GM12878 (cell line): ENCODE data around the gene MYO15A. TPM values are rescaled to one million over a fixed set of nuclear protein-coding genes. Genes with fewer than 3 reads are reported as not detected.

Experiments
- ATAC-seq: fragments of 200-7000 bp; cut with Tn5 transposase; 3 replicates; pipeline ENCODE4 v1.9.1; 2020; ENCODE audit warnings: mild to moderate bottlenecking, moderate library complexity
- BruUV-seq: library from RNA; stranded (reverse); fragments of 400-500 nt; replicated peaks from 2 replicates; lab custom pipeline; 2021; lab: Mats Ljungman, UMichigan
- CTCF ChIA-PET: fragments of 300-600 bp; sonication (Branson Sonifier 250); formaldehyde crosslinking; extraction: SDS; loops from one replicate; lab custom pipeline; 2021; ENCODE audit warnings: inconsistent platforms; lab: Yijun Ruan, JAX
- POLR2A ChIA-PET: fragments of 350-600 bp; formaldehyde crosslinking; extraction: SDS; loops from one replicate; lab custom pipeline; 2021; ENCODE audit warnings: inconsistent platforms; lab: Charles Lee
- RAD21 ChIA-PET: fragments of 300-600 bp; sonication (Branson Sonifier 250); formaldehyde crosslinking; loops from one replicate; lab custom pipeline; 2023; ENCODE audit warnings: antibody characterized with exemption; ENCODE audit not compliant: unreplicated experiment; lab: Charles Lee
- SMC1A ChIA-PET: fragments of 300-600 bp; sonication (Branson Sonifier 250); formaldehyde crosslinking; loops from one replicate; lab custom pipeline; 2023; ENCODE audit not compliant: unreplicated experiment, uncharacterized antibody; lab: Charles Lee
- DNase-seq: peaks from one replicate; pipeline ENCODE4 v3.0.0-alpha.2; 2011; ENCODE audit warnings: low read depth, low spot score
- FAIRE-seq: peaks from 3 replicates; lab custom pipeline; 2011; peaks lifted over from hg19 to GRCh38; lab: Jason Lieb, UNC
- H2AFZ ChIP-seq: 2 replicates; pipeline ENCODE4 v1.6.0; 2011; ENCODE audit warnings: low read depth, low read length, control low read depth; ENCODE audit not compliant: control insufficient read depth
- H3K27ac ChIP-seq: 2 replicates; pipeline ENCODE4 v1.5.1; 2011; ENCODE audit warnings: control low read depth; ENCODE audit not compliant: control insufficient read depth, insufficient read depth
- H3K27me3 ChIP-seq, 2 experiments: replicated peaks in 1 of 2; 2 replicates each; pipeline versions ENCODE4 v1.6.0 to v1.6.1; 2011; ENCODE audit warnings: low read length in 1 of 2; ENCODE audit not compliant: control insufficient read depth in 2 of 2, insufficient read depth in 2 of 2
- H3K36me3 ChIP-seq, 2 experiments: 2 replicates each; pipeline ENCODE4 v1.5.1; 2011; ENCODE audit warnings: low read length in 1 of 2; ENCODE audit not compliant: control insufficient read depth in 2 of 2, insufficient read depth in 2 of 2
- H3K4me1 ChIP-seq: 2 replicates; pipeline ENCODE4 v1.6.1; 2011; ENCODE audit warnings: mild to moderate bottlenecking, low read length, moderate library complexity, mixed read lengths; ENCODE audit not compliant: control insufficient read depth, insufficient read depth
- H3K4me2 ChIP-seq: 2 replicates; pipeline ENCODE4 v1.6.0; 2011; ENCODE audit warnings: control low read depth; ENCODE audit not compliant: control insufficient read depth, insufficient read depth
- H3K4me3 ChIP-seq: fragments of 200-600 bp; sonication (generic); 2 replicates; pipeline ENCODE4 v1.5.1; 2016
- H3K79me2 ChIP-seq: 2 replicates; pipeline ENCODE4 v1.6.0; 2011; ENCODE audit warnings: low read length; ENCODE audit not compliant: control insufficient read depth, insufficient read depth
- H3K9ac ChIP-seq: 2 replicates; pipeline ENCODE4 v1.8.0; 2011; ENCODE audit warnings: low read length, control low read depth, mixed read lengths; ENCODE audit not compliant: control insufficient read depth, insufficient read depth
- H3K9me3 ChIP-seq: replicated peaks from 3 replicates; pipeline ENCODE4 v1.5.1; 2011; ENCODE audit warnings: mild to moderate bottlenecking, low read length; ENCODE audit not compliant: control insufficient read depth, insufficient read depth
- H4K20me1 ChIP-seq: 2 replicates; pipeline ENCODE4 v1.6.0; 2011; ENCODE audit not compliant: control insufficient read depth, insufficient read depth
- BHLHE40 ChIP-seq, 2 experiments: fragments of 450-650 bp in 1 of 2; IDR thresholded peaks; 2 replicates each; pipeline ENCODE4 v1.6.1; 2011 to 2017; ENCODE audit warnings: low read depth in 2 of 2, borderline replicate concordance in 1 of 2, improper control_type of control experiment in 1 of 2, low read length in 1 of 2, mild to moderate bottlenecking in 1 of 2
- ETV6 ChIP-seq, 2 experiments: fragments of 450-650 bp in 1 of 2; IDR thresholded peaks in 1 of 2; conservative IDR thresholded peaks in 1 of 2; 2 replicates each; pipeline ENCODE4 v1.6.1; 2014; ENCODE audit warnings: antibody characterized with exemption in 1 of 2, borderline replicate concordance in 1 of 2, low read depth in 1 of 2, mild to moderate bottlenecking in 1 of 2, moderate library complexity in 1 of 2
- HDAC6 ChIP-seq: fragments of 200-600 bp; sonication (generic); IDR thresholded peaks from one replicate; pipeline ENCODE4 v1.8.0; 2017; ENCODE audit warnings: antibody characterized with exemption; ENCODE audit not compliant: unreplicated experiment
- KAT2A ChIP-seq: conservative IDR thresholded peaks from 2 replicates; pipeline ENCODE4 v1.6.1; 2011; ENCODE audit warnings: low read depth, low read length; ENCODE audit not compliant: control insufficient read depth
- NFIC ChIP-seq: IDR thresholded peaks from 2 replicates; pipeline ENCODE4 v1.6.1; 2012; ENCODE audit warnings: low read depth, mild to moderate bottlenecking, inconsistent platforms, low read length, moderate library complexity
- NR2C1 ChIP-seq: fragments of 450-650 bp; IDR thresholded peaks from 2 replicates; pipeline ENCODE4 v1.6.1; 2017; ENCODE audit warnings: antibody characterized with exemption, mild to moderate bottlenecking, moderate library complexity
- PML ChIP-seq: IDR thresholded peaks from 2 replicates; pipeline ENCODE4 v1.6.1; 2012; ENCODE audit warnings: low read length, inconsistent platforms
- RELA ChIP-seq: fragments of 450-650 bp; IDR thresholded peaks from 2 replicates; pipeline ENCODE4 v1.8.0; 2014; ENCODE audit warnings: borderline replicate concordance; ENCODE audit not compliant: partially characterized antibody
- ZBTB33 ChIP-seq: fragments of 450-650 bp; IDR thresholded peaks from 2 replicates; pipeline ENCODE4 v1.6.1; 2017; ENCODE audit warnings: mild to moderate bottlenecking
- ZNF24 ChIP-seq: fragments of 450-650 bp; IDR thresholded peaks from 2 replicates; pipeline ENCODE4 v1.6.1; 2017; ENCODE audit warnings: antibody characterized with exemption, mild to moderate bottlenecking
- ZSCAN29 ChIP-seq: fragments of 450-650 bp; IDR thresholded peaks from 2 replicates; pipeline ENCODE4 v1.6.1; 2017; ENCODE audit warnings: mild to moderate bottlenecking, moderate library complexity
- in situ Hi-C: fragments of 300-500 bp; cut with MboI; formaldehyde crosslinking; loops from 9 replicates; pipeline ENCODE4 v1.14.3; 2018; ENCODE audit warnings: mixed read lengths
- intact Hi-C: fragments of 100-400 bp; cut with micrococcal nuclease; formaldehyde crosslinking; loops from one replicate; pipeline ENCODE4 v1.14.2; 2022; ENCODE audit not compliant: unreplicated experiment
- polyA plus RNA-seq, 11 experiments: library from polyadenylated mRNA; depleted of rRNA in 4 of 11; unstranded in 6 of 11; stranded (reverse) in 5 of 11; fragments of >200 nt; fragmentation: Nextera tagmentation in 4 of 11; fragmentation: Illumina TruSeq in 1 of 11; extraction: Ambion mirVana in 4 of 11; extraction: Trizol in 1 of 11; gene quantifications; 1 replicate in 1 of 11; 2 replicates in 10 of 11; pipeline versions ENCODE4 v1.2.1 to v1.2.3, GENCODE V29; 2011 to 2016; ENCODE audit warnings: inconsistent platforms in 2 of 11, missing spikeins in 2 of 11, low read depth in 1 of 11
- total RNA-seq, 4 experiments: library from RNA; depleted of rRNA in 3 of 4; stranded (reverse); fragments of >200 nt in 3 of 4; fragmentation: Illumina TruSeq in 1 of 4; extraction: Trizol in 1 of 4; gene quantifications; 2 replicates each; pipeline versions ENCODE4 v1.2.1 to v1.2.3, GENCODE V29; 2013 to 2021
- TF ChIP-seq, protein P1 (sequence below): fragments of 450-650 bp; IDR thresholded peaks from 2 replicates; pipeline ENCODE4 v1.6.1; 2016; ENCODE audit warnings: mild to moderate bottlenecking
- TF ChIP-seq, protein P2 (sequence below): IDR thresholded peaks from 2 replicates; pipeline ENCODE4 v1.6.1; 2011; ENCODE audit warnings: mild to moderate bottlenecking, low read depth, low read length, moderate library complexity; ENCODE audit not compliant: insufficient replicate concordance

The MYO15A gene
- total and polyA plus RNA-seq, 10 of the 15 experiments (the other 5 are each of a cell fraction or from before 2014, with no cell fraction given), result 0.03 to 0.77 (median 0.21) TPM; not detected in 4

DNA sequence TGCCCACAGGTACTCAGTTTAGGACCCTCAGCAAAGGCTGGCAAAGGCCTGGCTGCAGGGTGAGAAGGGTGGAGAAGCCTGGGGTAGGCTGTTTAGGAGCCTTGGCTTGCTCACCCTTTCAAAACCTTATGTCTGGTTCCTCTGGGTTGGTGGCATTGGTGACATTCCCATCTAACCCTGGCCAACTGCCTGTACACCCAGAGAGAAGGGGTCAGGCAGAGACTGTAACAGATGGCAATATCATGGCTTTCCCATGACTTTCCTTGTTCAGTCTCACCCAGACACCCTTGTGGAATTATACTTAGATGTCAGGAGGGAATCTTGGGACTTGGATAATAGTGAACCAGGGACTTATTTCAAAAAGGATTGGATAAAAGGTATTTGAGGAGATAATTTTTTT is 98.4 kb downstream of the MYO15A start:
- no TSS peak for BruUV-seq
- no peak overlapping the region for H2AFZ ChIP-seq
- DNase-seq (no peak), ATAC-seq (no peak), FAIRE-seq (no peak)
- no peak overlapping the region for H3K4me2 ChIP-seq
- H3K4me3 ChIP-seq, result no peak overlapping the region
- ChIA-PET RAD21 (no interaction called here), SMC1A (interaction anchor here (1.0 kb wide), 1 partner anchor 9 kb away, joined by 3 read pairs; no protein-coding TSS in a partner anchor), CTCF (interaction anchor here (0.7 to 1.0 kb wide), 2 partner anchors 16 to 43 kb away, joined by 3 to 4 read pairs; no protein-coding TSS in a partner anchor), POLR2A (interaction anchor here (1.1 kb wide), 1 partner anchor 45 kb away, joined by 3 read pairs; no protein-coding TSS in a partner anchor)
- H3K36me3 ChIP-seq, result peaks cover 26 to 43% of the 10 kb centered on the region in 2 experiments; a peak in 3 of 4 replicates
- H3K27me3 ChIP-seq, result no peaks in the 10 kb centered on the region
- in situ Hi-C loops (no loop called here), intact Hi-C loops (no loop called here)
- peaks cover 9% of the 10 kb centered on the region for H4K20me1 ChIP-seq
- no peaks in the 10 kb centered on the region; the same call in none of the 2 replicates for H3K79me2 ChIP-seq
- no peak overlapping the region for H3K9ac ChIP-seq
- TF ChIP-seq ZBTB33 (no peak), HDAC6 (no peak), ZSCAN29 (no peak), PML (no peak), ZNF24 (no peak), KAT2A (no peak), NR2C1 (no peak), NFIC (no peak), ETV6 (conservative IDR thresholded peaks at IDR 0.05 in 1 of 2, IDR thresholded peaks at IDR 0.05 in 1 of 2; ENCODE audit: borderline replicate concordance in 1 of 2, low read depth in 1 of 2) (no peak), BHLHE40 (IDR thresholded peaks at IDR 0.05; ENCODE audit: borderline replicate concordance in 1 of 2, low read depth in 2 of 2, low read length in 1 of 2) (no peak), RELA (no peak)
- TF ChIP-seq, protein P1, sequence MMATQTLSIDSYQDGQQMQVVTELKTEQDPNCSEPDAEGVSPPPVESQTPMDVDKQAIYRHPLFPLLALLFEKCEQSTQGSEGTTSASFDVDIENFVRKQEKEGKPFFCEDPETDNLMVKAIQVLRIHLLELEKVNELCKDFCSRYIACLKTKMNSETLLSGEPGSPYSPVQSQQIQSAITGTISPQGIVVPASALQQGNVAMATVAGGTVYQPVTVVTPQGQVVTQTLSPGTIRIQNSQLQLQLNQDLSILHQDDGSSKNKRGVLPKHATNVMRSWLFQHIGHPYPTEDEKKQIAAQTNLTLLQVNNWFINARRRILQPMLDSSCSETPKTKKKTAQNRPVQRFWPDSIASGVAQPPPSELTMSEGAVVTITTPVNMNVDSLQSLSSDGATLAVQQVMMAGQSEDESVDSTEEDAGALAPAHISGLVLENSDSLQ, result no peak
- TF ChIP-seq, protein P2, sequence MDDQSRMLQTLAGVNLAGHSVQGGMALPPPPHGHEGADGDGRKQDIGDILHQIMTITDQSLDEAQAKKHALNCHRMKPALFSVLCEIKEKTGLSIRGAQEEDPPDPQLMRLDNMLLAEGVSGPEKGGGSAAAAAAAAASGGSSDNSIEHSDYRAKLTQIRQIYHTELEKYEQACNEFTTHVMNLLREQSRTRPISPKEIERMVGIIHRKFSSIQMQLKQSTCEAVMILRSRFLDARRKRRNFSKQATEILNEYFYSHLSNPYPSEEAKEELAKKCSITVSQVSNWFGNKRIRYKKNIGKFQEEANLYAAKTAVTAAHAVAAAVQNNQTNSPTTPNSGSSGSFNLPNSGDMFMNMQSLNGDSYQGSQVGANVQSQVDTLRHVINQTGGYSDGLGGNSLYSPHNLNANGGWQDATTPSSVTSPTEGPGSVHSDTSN, result no peak
- no peaks in the 10 kb centered on the region for H3K4me1 ChIP-seq
- H3K27ac ChIP-seq, result no peak overlapping the region
- no peaks in the 10 kb centered on the region for H3K9me3 ChIP-seq
